GM19023 (cell line): ENCODE measurements around the gene ENTREP3.
"Not testable (repeated sequence)": the region's sequence is repeated elsewhere in the genome, so short reads cannot be mapped to it uniquely, and the experiment has no call there.

Source experiments
- ATAC-seq: cut with Tn5 transposase; IDR thresholded peaks from one replicate; pipeline ENCODE4 v1.9.1; 2021; ENCODE audit warnings: mild to moderate bottlenecking, moderate library complexity; ENCODE audit not compliant: unreplicated experiment

The ENTREP3 gene

DNA sequence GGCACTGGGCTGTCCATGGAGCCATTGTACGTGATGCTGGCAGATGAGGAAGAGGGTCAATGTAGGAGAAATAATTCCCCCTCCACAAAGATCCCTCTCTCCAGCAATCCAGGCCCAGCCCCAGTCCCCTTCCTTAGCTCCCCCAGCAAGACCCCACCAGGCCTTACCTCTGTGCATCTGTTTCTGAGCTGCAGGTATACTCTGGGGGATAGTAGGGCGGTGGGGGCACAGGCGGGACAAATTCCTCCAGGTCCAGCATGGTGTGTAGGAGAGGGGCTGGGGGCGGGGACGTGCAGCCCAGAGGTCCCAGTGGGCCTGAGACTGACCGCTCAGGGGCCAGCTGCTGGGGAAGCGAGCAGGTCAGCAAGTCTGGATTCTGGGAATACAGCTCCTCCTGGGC is 3.7 kb downstream of the ENTREP3 start:
- ATAC-seq, result no peak

- ATAC-seq, result peak; percentile 79
Observed at GRCh38 chr1:155250633-155251449, 4.4 kb downstream of the ENTREP3 start.

GRCh38 chr1:155250246-155250632 is 5.0 kb downstream of the ENTREP3 start:
- ATAC-seq, result peak; percentile 14

DNA sequence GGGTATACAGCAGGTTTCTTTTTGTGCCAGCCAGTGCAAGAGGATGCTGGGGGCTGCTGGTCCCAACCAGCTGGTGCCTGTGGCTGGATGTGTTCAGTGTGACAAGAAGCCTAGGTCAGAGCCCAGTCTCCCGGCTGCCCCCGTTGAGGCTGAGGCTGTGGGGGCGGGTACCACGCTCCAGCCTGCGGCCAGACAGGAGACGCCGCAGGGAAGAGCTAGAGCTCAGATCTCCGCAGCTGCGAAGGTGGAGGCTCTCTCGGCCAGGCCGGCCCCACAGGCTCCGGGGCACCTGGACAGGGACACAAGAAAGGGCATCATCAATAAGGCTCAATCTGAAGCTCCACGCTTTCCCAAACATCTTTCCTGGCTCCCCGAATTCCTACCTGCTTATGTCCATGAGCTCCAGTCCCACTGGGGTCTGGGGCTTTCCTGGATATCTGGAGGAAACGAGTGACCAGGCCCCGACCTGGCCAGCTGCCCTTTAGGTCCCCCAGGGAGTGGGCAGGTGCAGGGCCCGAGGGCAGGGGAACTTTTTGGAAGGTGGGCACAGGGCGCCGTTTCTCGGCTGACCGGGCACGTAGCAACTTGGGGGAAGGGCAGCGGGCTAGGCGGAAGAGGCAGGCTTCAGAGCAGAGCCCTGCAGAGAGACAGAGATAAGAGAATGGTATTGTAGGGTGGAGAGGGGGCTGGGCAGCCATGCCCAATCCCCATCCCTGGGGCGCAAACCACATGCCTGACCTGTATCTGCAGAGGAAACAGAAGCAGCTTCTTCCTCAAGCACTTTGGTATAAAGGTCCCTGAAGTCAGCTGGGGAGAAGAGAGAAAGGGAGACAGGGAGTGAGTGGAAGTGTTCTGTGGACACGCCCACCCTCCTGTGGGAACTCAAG is 7.4 kb downstream of the ENTREP3 start:
- ATAC-seq, result no peak

DNA sequence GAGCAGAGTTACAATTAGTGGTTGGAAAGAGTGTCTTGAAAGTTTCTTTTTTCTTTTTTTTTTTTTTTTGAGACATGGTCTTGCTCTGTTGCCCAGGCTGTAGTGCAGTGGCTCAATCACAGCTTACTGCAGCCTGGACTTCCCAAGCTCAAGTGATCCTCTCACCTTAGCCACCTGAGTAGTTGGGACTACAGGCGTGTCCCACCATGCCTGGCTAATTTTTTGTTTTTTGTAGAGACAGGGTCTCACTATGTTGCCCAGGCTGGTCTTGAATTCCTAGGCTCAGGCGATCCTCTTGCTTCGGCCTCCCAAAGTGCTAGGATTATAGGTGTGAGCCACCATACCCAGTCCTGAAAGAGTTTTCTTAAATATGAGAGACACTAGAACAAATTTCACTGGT is 8.5 kb downstream of the ENTREP3 start:
- ATAC-seq, result not testable (repeated sequence)

GRCh38 chr1:155245163-155245524 is 10.1 kb downstream of the ENTREP3 start:
- ATAC-seq, result no peak

- peak; percentile 82 for ATAC-seq
Observed at GRCh38 chr1:155244368-155245162, 10.7 kb downstream of the ENTREP3 start.

DNA sequence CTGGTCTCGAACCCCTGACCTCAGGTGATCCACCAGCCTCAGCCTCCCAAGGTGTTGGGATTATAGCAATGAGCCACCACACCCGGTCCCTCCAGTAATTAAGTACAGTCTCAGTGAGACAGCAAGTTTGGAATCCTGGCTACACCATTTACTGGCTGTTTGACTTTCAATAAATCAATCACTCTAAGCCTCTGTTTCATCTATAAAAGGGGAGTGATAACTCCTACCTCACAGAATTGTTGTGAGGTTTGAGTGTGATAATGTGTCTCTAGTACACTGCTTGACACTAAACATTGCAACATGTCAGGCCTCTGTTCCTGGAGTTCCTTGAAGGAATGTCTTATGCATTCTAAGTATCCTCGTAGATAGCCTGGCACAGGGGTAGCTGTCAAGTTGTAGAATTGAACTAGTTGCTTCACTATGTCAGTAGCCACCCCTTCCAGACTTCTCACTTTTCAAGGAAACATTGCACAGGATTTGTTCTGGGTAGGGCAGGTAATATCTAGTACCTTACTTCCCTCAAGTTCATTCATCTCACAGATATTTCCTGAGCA is 12.4 kb downstream of the ENTREP3 start:
- ATAC-seq, result no peak

GRCh38 chr1:155241841-155242264 is 13.4 kb downstream of the ENTREP3 start:
- ATAC-seq, result no peak

DNA sequence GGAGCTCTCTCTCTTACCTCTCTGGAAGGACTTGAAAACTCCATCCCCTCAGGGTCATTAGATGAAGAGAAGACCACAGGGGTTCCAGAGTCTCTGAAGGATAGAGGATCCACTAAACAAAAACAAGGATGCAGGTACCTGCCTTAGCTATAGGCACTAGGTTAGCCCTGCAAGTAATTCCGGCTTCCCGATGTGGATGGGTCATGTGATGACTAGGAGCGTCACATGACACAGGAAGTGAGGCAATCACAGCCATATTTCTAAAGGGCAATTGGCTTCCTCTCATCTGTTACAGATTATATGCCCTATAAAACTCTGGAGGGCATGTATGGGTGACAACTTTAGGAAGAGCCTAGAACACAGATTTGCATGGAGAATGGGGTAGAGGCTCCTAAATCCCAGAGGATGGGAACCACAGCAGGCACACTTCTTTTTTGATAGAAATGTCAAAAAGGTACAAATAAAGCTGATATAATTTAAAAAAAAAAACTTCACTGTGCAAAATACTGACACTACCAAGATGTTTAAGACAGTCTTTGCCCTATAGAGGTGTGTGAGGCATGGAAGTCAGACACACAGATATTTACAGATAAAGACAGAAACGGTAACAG is 14.1 kb downstream of the ENTREP3 start:
- no peak for ATAC-seq

- ATAC-seq, result no peak
Observed at GRCh38 chr1:155236451-155236850, 18.8 kb downstream of the ENTREP3 start.

- ATAC-seq, result not testable (repeated sequence)
Observed at GRCh38 chr1:155235375-155235774, 19.9 kb downstream of the ENTREP3 start.

DNA sequence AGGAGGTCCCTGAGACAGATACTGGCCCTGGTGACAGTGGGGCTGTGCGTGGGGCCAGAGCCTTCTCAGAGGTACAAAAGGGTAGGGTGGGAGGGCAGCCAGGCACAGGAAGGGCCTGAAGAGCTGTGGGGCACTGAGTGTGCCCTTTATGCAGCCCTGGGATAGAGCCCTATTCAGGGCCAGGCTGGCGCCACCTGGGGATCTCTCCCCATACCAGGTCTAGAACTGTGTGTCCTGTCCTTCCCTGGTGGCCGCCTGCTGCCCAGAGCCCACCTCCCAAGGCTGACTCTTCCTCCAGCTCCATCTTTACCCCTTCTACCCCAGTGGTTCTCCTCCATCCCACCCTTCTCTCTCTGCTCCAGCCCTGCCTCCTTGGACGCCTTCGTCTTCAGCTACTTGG is 21.8 kb downstream of the ENTREP3 start:
- ATAC-seq, result not testable (repeated sequence)

DNA sequence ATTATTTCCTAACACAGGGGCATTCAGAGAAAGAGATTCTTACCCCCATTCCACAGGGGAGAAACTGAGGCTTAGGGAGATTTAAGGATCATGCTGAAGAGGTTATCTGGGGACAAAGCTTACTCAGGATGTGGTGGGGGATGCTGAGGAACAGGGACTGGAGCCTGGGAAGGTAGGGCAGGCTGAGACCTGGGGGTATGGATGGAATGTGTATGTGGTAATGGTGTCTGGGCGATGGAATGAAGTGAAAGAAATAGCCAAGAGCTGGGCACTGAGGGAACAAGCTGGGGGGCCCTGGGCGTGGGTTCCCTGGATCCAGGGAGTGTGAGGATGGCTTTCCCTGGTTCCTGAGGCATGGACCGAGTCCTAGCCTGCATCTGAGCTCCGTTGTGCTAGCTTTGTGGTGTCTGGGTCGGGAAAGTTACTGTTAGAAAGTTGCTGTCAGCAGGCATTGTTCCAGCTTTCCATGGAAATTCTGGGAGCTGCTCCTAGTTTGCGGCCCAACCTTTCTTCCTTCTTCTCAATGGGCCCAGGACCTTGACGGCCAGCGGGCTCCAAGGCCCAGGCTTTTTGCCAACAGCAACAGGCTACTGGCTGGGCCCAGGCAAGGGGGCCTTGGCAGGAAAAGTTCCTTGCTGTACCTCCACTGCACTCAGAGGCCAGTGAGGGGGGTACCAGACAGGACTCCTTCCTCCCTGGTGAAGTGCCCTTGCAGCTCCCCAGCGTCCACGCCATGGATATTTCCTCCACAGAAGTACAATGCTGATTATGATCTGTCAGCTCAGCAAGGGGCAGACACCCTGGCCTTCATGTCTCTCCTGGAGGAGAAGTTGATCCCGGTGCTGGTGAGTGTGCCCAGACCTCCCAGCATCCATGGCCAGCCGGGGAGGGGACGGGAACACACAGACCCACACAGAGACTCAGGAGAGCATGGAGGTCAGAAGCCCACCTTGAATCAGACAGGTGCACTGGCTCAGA is 23.0 kb downstream of the ENTREP3 start:
- not testable (repeated sequence) for ATAC-seq

DNA sequence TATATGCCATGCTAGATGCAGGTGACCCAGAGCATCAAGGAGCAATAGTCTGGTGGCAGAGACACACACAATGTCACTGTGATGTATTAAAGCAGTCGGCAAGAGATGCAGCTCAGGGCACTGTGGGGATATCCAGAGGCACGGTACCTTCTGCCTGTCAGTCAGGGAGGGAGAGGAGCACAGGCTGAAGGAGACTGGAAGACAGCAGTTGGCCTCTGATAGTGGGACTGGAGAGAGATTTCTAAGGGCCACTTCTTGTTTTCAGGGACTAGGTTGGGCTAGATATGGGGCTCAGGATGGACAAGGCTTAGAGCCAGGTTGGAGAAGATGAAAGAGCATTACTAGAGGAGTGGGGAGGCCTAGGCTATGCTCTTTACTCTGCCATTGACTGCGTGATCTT is 24.0 kb downstream of the ENTREP3 start:
- ATAC-seq, result not testable (repeated sequence)

DNA sequence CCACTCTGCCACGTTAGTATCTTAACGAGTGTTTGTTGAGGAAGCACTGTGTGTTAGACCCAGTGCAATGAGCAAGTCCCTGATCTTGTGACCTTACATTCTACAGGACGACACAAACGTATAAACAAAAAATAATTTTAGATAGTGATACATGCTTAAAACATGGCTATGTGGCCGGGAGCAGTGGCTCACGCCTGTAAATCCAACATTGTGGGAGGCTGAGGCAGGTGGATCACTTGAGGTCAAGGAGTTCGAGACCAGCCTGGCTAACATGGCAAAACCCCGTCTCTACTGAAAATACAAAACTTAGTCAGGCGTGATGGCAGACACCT is 27.2 kb downstream of the ENTREP3 start:
- no peak for ATAC-seq

DNA sequence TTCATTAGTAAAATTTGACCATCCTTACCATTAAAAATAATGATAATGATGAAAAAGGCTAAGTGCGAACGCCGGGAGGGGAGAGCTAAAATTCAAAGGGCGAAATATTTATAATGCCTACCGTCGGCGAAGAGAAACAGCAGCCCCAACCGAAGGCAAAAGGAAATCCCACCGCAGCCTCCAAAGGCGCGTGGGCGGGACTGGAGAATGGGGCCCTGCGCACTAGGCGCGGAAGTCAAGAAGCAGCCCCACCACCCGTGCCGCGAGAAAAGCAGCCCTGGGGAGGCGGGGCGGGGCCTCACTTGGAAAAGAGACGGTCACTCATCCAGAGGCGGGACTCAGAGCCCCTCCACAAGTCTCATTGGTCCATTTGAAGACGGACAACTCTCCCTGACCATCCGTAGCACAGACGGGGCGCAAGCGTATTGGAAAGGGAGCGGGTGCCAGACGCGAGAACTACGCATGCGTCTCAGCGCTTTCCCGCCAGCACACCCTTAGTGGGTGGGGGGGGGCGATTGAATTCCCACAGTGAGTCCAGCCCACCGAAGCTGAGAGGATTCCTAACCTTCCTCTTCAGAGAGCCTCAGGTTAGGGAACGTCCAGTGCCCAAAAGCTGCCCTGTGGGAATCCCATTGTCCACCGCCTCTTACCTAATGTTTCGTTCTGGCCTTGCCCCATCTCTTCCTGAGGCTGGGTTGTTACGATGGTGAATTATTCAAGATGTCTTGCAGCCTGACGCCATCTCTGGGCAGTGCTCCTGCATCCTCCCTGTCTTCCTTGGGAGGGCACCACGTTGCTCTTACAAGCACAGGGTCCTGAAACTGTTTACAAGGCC is 27.8 kb downstream of the ENTREP3 start:
- peak; percentile 90 for ATAC-seq

GRCh38 chr1:155226910-155227260 is 28.4 kb downstream of the ENTREP3 start:
- ATAC-seq, result no peak
